NCI-H128 (cell line): ENCODE results near the gene PCDHGA12.
"Not testable (repeated sequence)": the region's sequence is repeated elsewhere in the genome, so short reads cannot be mapped to it uniquely, and the experiment has no call there.

Experiments
- DNase-seq: peaks from one replicate; lab custom pipeline; 2025; ENCODE audit not compliant: unreplicated experiment; lab: John Stamatoyannopoulos, UW

Gene PCDHGA12

GRCh38 chr5:141430332-141431113 lies at the start of gene PCDHGA12:
PCDHGA12 (plus strand) TSS chr5:141430507; CDS start chr5:141430760, 253 bp downstream.
- no peak for DNase-seq

- no peak for DNase-seq
These were observed 47.6 kb upstream of the PCDHGA12 start, which contains the start of gene PCDHGA7 for GRCh38 chr5:141382469-141383294. PCDHGA7 (plus strand) TSS chr5:141382742; CDS start chr5:141382900, 158 bp downstream.

GRCh38 chr5:141383345-141383744 lies 47.0 kb upstream of the PCDHGA12 start:
- no peak for DNase-seq

GRCh38 chr5:141384471-141385267 lies 45.6 kb upstream of the PCDHGA12 start:
- DNase-seq = no peak

GRCh38 chr5:141387557-141388311 lies 42.6 kb upstream of the PCDHGA12 start, which contains the start of gene PCDHGB4:
PCDHGB4 (plus strand) TSS chr5:141387698; CDS start chr5:141387885, 187 bp downstream.
- not testable (repeated sequence) for DNase-seq

GRCh38 chr5:141388661-141389060 lies 41.6 kb upstream of the PCDHGA12 start:
- no peak for DNase-seq

- DNase-seq = no peak
These were observed 40.9 kb upstream of the PCDHGA12 start for GRCh38 chr5:141389153-141390042.

GRCh38 chr5:141392429-141393198 lies 37.7 kb upstream of the PCDHGA12 start, which contains the start of gene PCDHGA8:
PCDHGA8 (plus strand) TSS chr5:141392633; CDS start chr5:141392814, 181 bp downstream.
- no peak for DNase-seq

GRCh38 chr5:141393267-141393666 lies 37.0 kb upstream of the PCDHGA12 start:
- DNase-seq = no peak

- not testable (repeated sequence) for DNase-seq
These were observed 35.7 kb upstream of the PCDHGA12 start for GRCh38 chr5:141394401-141395187.

- not testable (repeated sequence) for DNase-seq
These were observed 32.4 kb upstream of the PCDHGA12 start, which contains the start of gene PCDHGB5 for GRCh38 chr5:141397756-141398551. PCDHGB5 (plus strand) TSS chr5:141397947; CDS start chr5:141398128, 181 bp downstream.

- no peak for DNase-seq
These were observed 31.7 kb upstream of the PCDHGA12 start for GRCh38 chr5:141398608-141399007.

- no peak for DNase-seq
These were observed 30.6 kb upstream of the PCDHGA12 start for GRCh38 chr5:141399555-141400258.

- no peak for DNase-seq
These were observed 27.6 kb upstream of the PCDHGA12 start, which contains the start of gene PCDHGA9 for GRCh38 chr5:141402553-141403243. PCDHGA9 (plus strand) TSS chr5:141402778; CDS start chr5:141402953, 175 bp downstream.

- DNase-seq = no peak
These were observed 26.9 kb upstream of the PCDHGA12 start for GRCh38 chr5:141403387-141403786.
